Gastrocnemius medialis (tissue), 4 donors: Measurements from ENCODE around the gene OR6A2. TPM values are rescaled to one million over a fixed set of nuclear protein-coding genes. Genes with fewer than 3 reads are reported as not detected.

Experiments
- ATAC-seq, 2 donors: fragments of 150-250 bp; one replicate each; pipeline ENCODE4 v1.9.1; 2016
- DNase-seq, 2 donors: peaks; one replicate each; pipeline ENCODE4 v3.0.0-alpha.2; 2019
- H3K27ac ChIP-seq, 4 donors: fragments of 200-600 bp; sonication (generic); 1 replicate in 1 of 4; 2 replicates in 3 of 4; pipeline ENCODE4 v1.5.1; 2016 to 2018; ENCODE audit warnings: mild to moderate bottlenecking in 2 of 4, moderate library complexity in 1 of 4
- H3K27me3 ChIP-seq, 3 donors: fragments of 200-600 bp; sonication (generic) in 2 of 3; 1 replicate in 1 of 3; 2 replicates in 2 of 3; pipeline versions ENCODE4 v1.5.1 to v1.6.0; 2016 to 2019; ENCODE audit warnings: mild to moderate bottlenecking in 1 of 3, moderate library complexity in 1 of 3
- H3K36me3 ChIP-seq, 2 donors: fragments of 200-600 bp; sonication (generic) in 1 of 2; one replicate each; pipeline ENCODE4 v1.5.1; 2017 to 2018
- H3K4me1 ChIP-seq, 2 donors: fragments of 200-600 bp; sonication (generic) in 1 of 2; one replicate each; pipeline ENCODE4 v1.5.1; 2016 to 2017; ENCODE audit warnings: mild to moderate bottlenecking in 2 of 2
- H3K4me3 ChIP-seq, 4 donors: fragments of 200-600 bp; sonication (generic) in 3 of 4; 1 replicate in 1 of 4; 2 replicates in 3 of 4; pipeline ENCODE4 v1.5.1; 2016 to 2019; ENCODE audit warnings: mild to moderate bottlenecking in 2 of 4
- H3K9me3 ChIP-seq, 3 donors: fragments of 200-600 bp; sonication (generic) in 2 of 3; 1 replicate in 1 of 3; 2 replicates in 2 of 3; pipeline ENCODE4 v1.5.1; 2016 to 2019
- CTCF ChIP-seq, 5 experiments: fragments of 450-650 bp in 3 of 5; fragments of 200-600 bp in 2 of 5; sonication (generic) in 2 of 5; IDR thresholded peaks in 4 of 5; conservative IDR thresholded peaks in 1 of 5; 1 replicate in 4 of 5; 2 replicates in 1 of 5; pipeline ENCODE4 v1.5.1; 2016 to 2019; ENCODE audit warnings: antibody characterized with exemption in 5 of 5, mild to moderate bottlenecking in 3 of 5, moderate library complexity in 3 of 5
- POLR2A ChIP-seq, 2 donors: fragments of 450-650 bp; IDR thresholded peaks; one replicate each; pipeline ENCODE4 v1.6.1; 2017; ENCODE audit warnings: antibody characterized with exemption in 2 of 2, mild to moderate bottlenecking in 2 of 2, moderate library complexity in 2 of 2
- in situ Hi-C, 4 donors: fragments of 200-750 bp; cut with MboI; loops; one replicate each; pipeline versions ENCODE4 v1.15.0 to v1.8.0; 2017; ENCODE audit warnings: low sequenced_read_pairs in 4 of 4
- intact Hi-C: fragments of 100-400 bp; cut with DNase I; formaldehyde crosslinking; loops from one replicate; pipeline ENCODE4 v1.15.1; 2023; ENCODE audit warnings: low total_unique reads
- total RNA-seq, 4 donors: library from RNA; depleted of rRNA; stranded (reverse); fragments of >200 nt; gene quantifications; one replicate each; pipeline versions ENCODE4 v1.1.0 to v1.2.3, GENCODE V29; 2016

OR6A2 gene
- total RNA-seq, 4 donors from 2014 or later, result 0.20 TPM; not detected in 3

GRCh38 chr11:6841694-6842093 lies 42.2 kb upstream of the OR6A2 start:
- H3K4me3 ChIP-seq, result no peak overlapping the region
- in situ Hi-C loops, result loop anchor here in 1 of 4 donors (25.0 kb wide), 1 partner anchor 96 kb away; the partner anchor contains the start of gene ZNF215
- no peak for TF ChIP-seq POLR2A (IDR thresholded peaks at IDR 0.05)
- no peak for TF ChIP-seq CTCF (IDR thresholded peaks at IDR 0.05 in 4 of 5, conservative IDR thresholded peaks at IDR 0.05 in 1 of 5)
- no peaks in the 10 kb centered on the region for H3K27me3 ChIP-seq
- ATAC-seq (no peak), DNase-seq (no peak)
- no peak overlapping the region for H3K27ac ChIP-seq
- intact Hi-C loops, result no loop called here
- no peaks in the 10 kb centered on the region for H3K9me3 ChIP-seq
- H3K36me3 ChIP-seq, result no peaks in the 10 kb centered on the region
- H3K4me1 ChIP-seq, result no peaks in the 10 kb centered on the region

DNA sequence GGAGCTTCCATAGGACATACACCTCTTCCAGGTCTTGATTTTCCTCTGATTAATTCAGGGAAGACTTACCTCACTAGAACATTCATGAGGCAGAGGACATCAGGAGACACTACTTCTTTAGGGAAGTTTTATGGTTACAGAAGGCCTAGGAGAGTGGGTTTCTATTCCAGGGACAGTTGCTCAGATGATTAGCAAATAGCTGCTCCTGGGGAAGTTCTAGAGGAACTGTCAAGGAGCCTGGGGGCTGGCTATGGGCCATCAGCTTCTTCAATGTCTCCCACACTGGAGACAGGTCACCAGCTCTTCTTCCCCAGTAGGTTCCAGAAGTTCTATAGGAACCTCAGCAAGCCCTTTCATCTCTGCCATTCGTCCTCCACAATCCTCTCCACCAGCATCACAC lies 34.5 kb upstream of the OR6A2 start:
- intact Hi-C loops, result no loop called here
- no peak for DNase-seq
- H3K27me3 ChIP-seq, result no peaks in the 10 kb centered on the region
- no peaks in the 10 kb centered on the region for H3K9me3 ChIP-seq
- H3K27ac ChIP-seq, result no peak overlapping the region
- H3K36me3 ChIP-seq, result no peaks in the 10 kb centered on the region
- H3K4me3 ChIP-seq, result no peak overlapping the region
- ATAC-seq, result no peak
- TF ChIP-seq POLR2A (IDR thresholded peaks at IDR 0.05) (no peak), CTCF (IDR thresholded peaks at IDR 0.05 in 4 of 5, conservative IDR thresholded peaks at IDR 0.05 in 1 of 5) (no peak)
- in situ Hi-C loops, result loop anchor here in 1 of 4 donors (25.0 kb wide), 1 partner anchor 103 kb away; the partner anchor contains the start of gene ZNF215
- no peaks in the 10 kb centered on the region for H3K4me1 ChIP-seq

DNA sequence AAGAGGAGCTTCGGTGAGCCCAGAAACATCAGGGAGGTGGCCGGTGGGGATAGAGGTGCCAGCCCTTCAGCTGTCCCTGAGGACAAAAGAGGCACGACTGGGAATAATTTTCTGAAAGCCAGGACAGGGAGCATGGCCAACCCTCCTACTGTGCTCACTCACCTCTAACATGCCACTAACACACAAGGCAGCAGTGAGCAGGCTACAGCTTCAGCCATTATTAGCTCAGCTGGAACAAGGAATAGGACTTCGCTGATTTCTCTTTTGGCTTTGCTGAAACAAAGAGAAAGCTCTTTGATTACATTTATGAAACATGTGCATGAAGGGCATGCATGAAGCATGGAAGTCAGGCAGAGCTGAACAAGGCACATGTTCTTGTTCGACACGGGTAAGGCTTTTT lies 33.9 kb upstream of the OR6A2 start:
- intact Hi-C loops, result no loop called here
- Histone ChIP-seq H3K4me1 (no peaks in the 10 kb centered on the region), H3K9me3 (no peaks in the 10 kb centered on the region), H3K27me3 (no peaks in the 10 kb centered on the region), H3K36me3 (no peaks in the 10 kb centered on the region), H3K27ac (no peak overlapping the region), H3K4me3 (no peak overlapping the region)
- TF ChIP-seq CTCF (IDR thresholded peaks at IDR 0.05 in 4 of 5, conservative IDR thresholded peaks at IDR 0.05 in 1 of 5), result no peak
- TF ChIP-seq POLR2A (IDR thresholded peaks at IDR 0.05), result no peak
- DNase-seq (no peak), ATAC-seq (no peak)
- in situ Hi-C loops, result loop anchor here in 1 of 4 donors (25.0 kb wide), 1 partner anchor 104 kb away; the partner anchor contains the start of gene ZNF215

- ATAC-seq, result no peak
- no peak for DNase-seq
- H3K4me3 ChIP-seq, result no peak overlapping the region
- in situ Hi-C loops, result loop anchor here in 1 of 4 donors (25.0 kb wide), 1 partner anchor 109 kb away; the partner anchor contains the start of gene ZNF215
- H3K9me3 ChIP-seq, result no peaks in the 10 kb centered on the region
- no peaks in the 10 kb centered on the region for H3K4me1 ChIP-seq
- intact Hi-C loops, result no loop called here
- H3K27ac ChIP-seq, result no peak overlapping the region
- H3K27me3 ChIP-seq, result no peaks in the 10 kb centered on the region
- H3K36me3 ChIP-seq, result no peaks in the 10 kb centered on the region
- TF ChIP-seq POLR2A (IDR thresholded peaks at IDR 0.05) (no peak), CTCF (IDR thresholded peaks at IDR 0.05 in 4 of 5, conservative IDR thresholded peaks at IDR 0.05 in 1 of 5) (no peak)
These were observed 28.6 kb upstream of the OR6A2 start for GRCh38 chr11:6828103-6828502.

GRCh38 chr11:6825231-6825744 lies 25.8 kb upstream of the OR6A2 start:
- no peaks in the 10 kb centered on the region for H3K4me1 ChIP-seq
- TF ChIP-seq CTCF (IDR thresholded peaks at IDR 0.05 in 4 of 5, conservative IDR thresholded peaks at IDR 0.05 in 1 of 5) (no peak), POLR2A (IDR thresholded peaks at IDR 0.05) (no peak)
- no peaks in the 10 kb centered on the region for H3K27me3 ChIP-seq
- H3K4me3 ChIP-seq, result no peak overlapping the region
- H3K27ac ChIP-seq, result no peak overlapping the region
- ATAC-seq, result no peak
- intact Hi-C loops, result no loop called here
- DNase-seq, result no peak
- no peaks in the 10 kb centered on the region for H3K9me3 ChIP-seq
- in situ Hi-C loops, result loop anchor here in 1 of 4 donors (25.0 kb wide), 1 partner anchor 112 kb away; the partner anchor contains the start of gene ZNF215
- no peaks in the 10 kb centered on the region for H3K36me3 ChIP-seq
